ENCODE data around the gene FAM185A. TPM values are rescaled to one million over a fixed set of nuclear protein-coding genes. Genes with fewer than 3 reads are reported as not detected.
"Not testable (repeated sequence)": the region's sequence is repeated elsewhere in the genome, so short reads cannot be mapped to it uniquely, and the experiment has no call there.

Gene FAM185A
- total and polyA plus RNA-seq, 2 of the 8 experiments (the other 6 are each of a cell fraction or from before 2014, with no cell fraction given): 5.2 to 6.6 TPM

DNA sequence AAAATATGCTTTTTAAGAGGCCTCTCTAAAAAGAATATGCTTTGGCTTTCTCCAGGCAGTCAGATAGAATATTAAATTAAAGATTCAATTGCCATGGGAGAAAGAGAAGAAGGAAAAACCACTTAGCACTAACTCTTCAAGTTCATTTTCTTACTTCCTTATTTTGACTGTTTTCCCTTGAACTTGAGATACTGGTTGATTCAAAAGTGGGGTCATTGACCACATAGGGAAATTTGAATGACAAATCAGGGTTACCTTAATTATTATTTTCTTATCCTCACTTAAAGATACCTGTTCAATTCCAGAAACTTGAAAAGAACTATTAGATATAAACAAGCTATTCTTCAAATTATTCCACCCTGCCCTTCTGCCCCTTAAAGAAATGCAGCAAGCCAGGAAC, 27.4 kb downstream of the FAM185A start:
- POLR2A ChIA-PET (ENCODE audit: partially characterized antibody); CTCF ChIA-PET (ENCODE audit: partially characterized antibody): not testable (repeated sequence)

DNA sequence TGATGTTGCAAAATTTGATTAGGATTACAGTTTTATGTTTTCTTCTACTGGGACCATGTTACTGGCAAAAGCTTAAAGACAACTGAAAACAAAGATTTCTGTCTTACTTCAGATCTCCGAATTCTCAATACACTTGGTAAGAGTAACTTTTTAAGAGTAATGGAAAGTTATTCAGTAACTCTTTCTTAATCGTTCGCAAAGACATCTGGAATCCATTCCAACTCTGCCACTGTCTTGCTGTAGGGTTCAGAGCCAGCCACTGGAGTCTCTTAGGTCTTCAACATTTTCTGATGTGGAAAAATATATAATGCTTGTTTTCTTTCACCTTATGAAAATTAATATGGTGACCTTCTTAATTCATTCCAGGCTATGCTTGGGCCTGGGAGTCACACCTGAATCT, 29.9 kb downstream of the FAM185A start:
- H3K4me2 ChIP-seq (ENCODE audit: insufficient read depth in 1 of 2, low read depth in 2 of 2, low read length in 2 of 2); H4K8ac ChIP-seq (ENCODE audit: extremely low read depth, insufficient read depth, low read length); H4K5ac ChIP-seq (ENCODE audit: insufficient read length, low read depth, low read length); H2BK15ac ChIP-seq (ENCODE audit: low read length); H2BK20ac ChIP-seq (ENCODE audit: low read length); H3K18ac ChIP-seq (ENCODE audit: extremely low read depth, low read length); POLR2A ChIA-PET (ENCODE audit: partially characterized antibody); H3K79me2 ChIP-seq (ENCODE audit: control insufficient read depth in 1 of 2, insufficient read depth in 2 of 2, low read length in 2 of 2); H2BK120ac ChIP-seq (replicated peaks; ENCODE audit: low read depth, low read length); H2BK5ac ChIP-seq (ENCODE audit: low read depth, low read length); H2AFZ ChIP-seq (ENCODE audit: low read length); H3K56ac ChIP-seq (replicated peaks; ENCODE audit: insufficient read length, low read depth, low read length); H3K9ac ChIP-seq (replicated peaks in 1 of 4; ENCODE audit: extremely low read depth in 1 of 4, low read depth in 3 of 4, low read length in 3 of 4); H4K20me1 ChIP-seq (replicated peaks in 1 of 2; ENCODE audit: control insufficient read depth in 1 of 2, insufficient read depth in 2 of 2, low read length in 2 of 2); H3K36me3 ChIP-seq (ENCODE audit: control insufficient read depth in 2 of 4, insufficient read depth in 4 of 4, low read length in 3 of 4); H3K4me1 ChIP-seq (replicated peaks in 1 of 4; ENCODE audit: control insufficient read depth in 3 of 4, insufficient read depth in 4 of 4, low read length in 3 of 4); FAIRE-seq; H2AK5ac ChIP-seq (ENCODE audit: low read depth, low read length); H3K27ac ChIP-seq (ENCODE audit: low read depth, low read length); H3K23ac ChIP-seq (ENCODE audit: insufficient read length); H2BK12ac ChIP-seq (ENCODE audit: low read depth, low read length); H3K4ac ChIP-seq (replicated peaks; ENCODE audit: insufficient read length, low read depth, low read length); H4K91ac ChIP-seq (replicated peaks; ENCODE audit: insufficient read length, low read length); CTCF ChIA-PET (ENCODE audit: partially characterized antibody); H3K4me3 ChIP-seq (ENCODE audit: extremely low read depth in 1 of 4, insufficient read depth in 2 of 4, low read depth in 3 of 4, low read length in 4 of 4); H3K9me3 ChIP-seq (ENCODE audit: insufficient read depth in 2 of 2, low read depth in 1 of 2, low read length in 1 of 2); H3K27me3 ChIP-seq (replicated peaks in 1 of 4; ENCODE audit: control insufficient read depth in 3 of 4, extremely low read depth in 1 of 4, insufficient read depth in 3 of 4, low read length in 3 of 4); DNase-seq (ENCODE audit: low read depth in 1 of 2, low spot score in 2 of 2); H3K14ac ChIP-seq (ENCODE audit: insufficient read length); H3K79me1 ChIP-seq (ENCODE audit: low read depth, low read length); H3K23me2 ChIP-seq (ENCODE audit: low read depth, low read length): not testable (repeated sequence)
- 94% methylated on average over 3 of the region's 3 CpGs; no CpG with 5 or more reads in 1 of the 2 experiments for WGBS, 2 experiments (ENCODE audit: extremely low coverage in 1 of 2, insufficient coverage in 1 of 2, insufficient read length in 1 of 2, insufficient replicate concordance in 2 of 2, low coverage in 1 of 2, low lambda C conversion rate in 2 of 2, missing lambda C conversion rate in 1 of 2)

More for the DNA sequence above, 27.4 kb downstream of the FAM185A start:
- not testable (repeated sequence) for H2BK5ac ChIP-seq (ENCODE audit: low read depth, low read length); H3K79me2 ChIP-seq (ENCODE audit: control insufficient read depth in 1 of 2, insufficient read depth in 2 of 2, low read length in 2 of 2); H3K23me2 ChIP-seq (ENCODE audit: low read depth, low read length); H3K79me1 ChIP-seq (ENCODE audit: low read depth, low read length); DNase-seq (ENCODE audit: low read depth in 1 of 2, low spot score in 2 of 2); H3K9me3 ChIP-seq (ENCODE audit: insufficient read depth in 2 of 2, low read depth in 1 of 2, low read length in 1 of 2); H2BK15ac ChIP-seq (ENCODE audit: low read length); H2BK12ac ChIP-seq (ENCODE audit: low read depth, low read length); H3K14ac ChIP-seq (ENCODE audit: insufficient read length); H3K56ac ChIP-seq (replicated peaks; ENCODE audit: insufficient read length, low read depth, low read length); H3K4ac ChIP-seq (replicated peaks; ENCODE audit: insufficient read length, low read depth, low read length); H3K36me3 ChIP-seq (ENCODE audit: control insufficient read depth in 2 of 4, insufficient read depth in 4 of 4, low read length in 3 of 4); H4K20me1 ChIP-seq (replicated peaks in 1 of 2; ENCODE audit: control insufficient read depth in 1 of 2, insufficient read depth in 2 of 2, low read length in 2 of 2); H3K4me2 ChIP-seq (ENCODE audit: insufficient read depth in 1 of 2, low read depth in 2 of 2, low read length in 2 of 2); FAIRE-seq; H2AFZ ChIP-seq (ENCODE audit: low read length); H3K23ac ChIP-seq (ENCODE audit: insufficient read length); H3K4me3 ChIP-seq (ENCODE audit: extremely low read depth in 1 of 4, insufficient read depth in 2 of 4, low read depth in 3 of 4, low read length in 4 of 4); H2AK5ac ChIP-seq (ENCODE audit: low read depth, low read length); H3K9ac ChIP-seq (replicated peaks in 1 of 4; ENCODE audit: extremely low read depth in 1 of 4, low read depth in 3 of 4, low read length in 3 of 4); H4K5ac ChIP-seq (ENCODE audit: insufficient read length, low read depth, low read length); H2BK120ac ChIP-seq (replicated peaks; ENCODE audit: low read depth, low read length); H3K4me1 ChIP-seq (replicated peaks in 1 of 4; ENCODE audit: control insufficient read depth in 3 of 4, insufficient read depth in 4 of 4, low read length in 3 of 4); H4K91ac ChIP-seq (replicated peaks; ENCODE audit: insufficient read length, low read length); H3K27ac ChIP-seq (ENCODE audit: low read depth, low read length); H3K18ac ChIP-seq (ENCODE audit: extremely low read depth, low read length); H3K27me3 ChIP-seq (replicated peaks in 1 of 4; ENCODE audit: control insufficient read depth in 3 of 4, extremely low read depth in 1 of 4, insufficient read depth in 3 of 4, low read length in 3 of 4); H2BK20ac ChIP-seq (ENCODE audit: low read length); H4K8ac ChIP-seq (ENCODE audit: extremely low read depth, insufficient read depth, low read length)

Data from H1 (cell line).